GM18526 (cell line): ENCODE data around the gene RIC1.

Source experiments
- POLR2A ChIP-seq: IDR thresholded peaks from 3 replicates; pipeline ENCODE4 v1.6.1; 2011; ENCODE audit not compliant: insufficient read length; ENCODE audit errors: extremely low read depth

RIC1 gene

DNA sequence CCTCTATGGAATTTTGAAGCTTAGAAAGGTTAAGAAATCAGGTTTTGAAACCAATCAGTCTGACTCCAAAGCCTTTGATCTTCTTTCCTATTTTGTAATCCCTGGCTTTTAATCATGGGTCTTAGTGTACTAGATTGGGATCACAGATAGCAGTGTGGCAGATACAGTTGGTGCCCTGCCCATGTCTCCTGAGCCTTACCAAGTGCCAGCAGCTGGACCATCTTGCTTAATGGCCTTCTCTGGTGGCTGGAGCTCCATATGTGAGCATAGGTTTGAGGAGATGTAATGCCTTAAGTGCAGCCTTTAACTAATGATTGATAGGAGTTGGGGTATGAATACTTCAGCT lies 16.7 kb upstream of the RIC1 start:
- no peak for TF ChIP-seq POLR2A

DNA sequence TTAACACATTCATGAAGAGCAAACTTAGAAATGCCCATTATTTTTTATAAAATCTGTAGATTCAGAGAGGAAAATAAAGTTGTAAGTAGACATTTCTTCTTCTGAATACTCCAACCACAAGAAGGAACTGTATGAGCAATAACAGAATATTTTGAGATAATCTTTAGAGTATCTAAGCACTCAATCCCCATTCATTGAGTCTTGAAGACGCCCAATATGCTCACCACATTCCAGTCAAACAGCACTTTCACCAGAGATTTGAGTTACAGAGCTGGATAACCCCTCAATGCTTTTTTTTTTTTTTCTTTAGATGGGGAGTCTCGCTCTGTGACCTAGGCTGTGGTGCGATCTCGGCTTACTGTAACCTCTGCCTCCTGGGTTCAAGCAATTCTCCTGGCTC lies 14.7 kb upstream of the RIC1 start:
- TF ChIP-seq POLR2A, result no peak

GRCh38 chr9:5614985-5615384 lies 13.9 kb upstream of the RIC1 start:
- no peak for TF ChIP-seq POLR2A

DNA sequence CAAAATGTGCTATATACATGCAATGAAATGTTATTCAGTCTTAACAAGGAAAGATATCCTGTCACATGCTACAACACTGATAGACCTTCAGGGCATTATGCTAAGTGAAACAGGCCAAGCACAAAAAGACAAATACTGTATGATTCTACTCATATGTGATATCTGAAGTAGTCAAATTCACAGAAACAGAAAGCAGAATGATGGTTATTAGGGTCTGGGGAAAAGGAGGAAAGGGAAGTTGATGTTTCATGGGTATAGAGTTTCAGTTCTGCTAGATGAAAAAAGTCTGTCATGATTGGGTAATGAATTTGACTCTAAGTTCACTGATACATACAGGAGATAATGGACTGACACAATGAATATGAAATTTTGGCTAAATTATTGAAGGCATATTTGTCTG lies 11.2 kb upstream of the RIC1 start:
- no peak for TF ChIP-seq POLR2A

GRCh38 chr9:5620494-5620893 lies 8.4 kb upstream of the RIC1 start:
- TF ChIP-seq POLR2A, result no peak

DNA sequence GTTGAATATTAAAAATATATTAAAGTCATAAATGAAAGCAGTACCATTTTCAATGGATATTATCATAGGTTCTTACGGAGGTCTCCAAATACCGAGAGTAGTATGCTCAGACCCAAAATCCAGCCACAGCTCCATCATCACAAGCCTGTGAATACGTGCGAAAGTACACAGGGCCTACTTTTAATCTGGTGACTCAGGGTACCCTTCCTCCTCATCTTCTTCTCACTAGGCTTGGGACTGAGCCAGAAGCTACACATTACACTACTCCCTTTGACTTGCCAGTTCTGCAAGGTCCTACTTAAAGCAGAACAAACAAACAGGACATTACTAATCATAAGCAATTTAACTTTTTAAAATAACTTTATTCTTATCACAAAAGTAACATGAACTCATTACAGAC lies 7.6 kb upstream of the RIC1 start:
- no peak for TF ChIP-seq POLR2A

GRCh38 chr9:5622016-5622415 lies 6.9 kb upstream of the RIC1 start:
- TF ChIP-seq POLR2A, result no peak

GRCh38 chr9:5624655-5625054 lies 4.3 kb upstream of the RIC1 start:
- no peak for TF ChIP-seq POLR2A

- TF ChIP-seq POLR2A, result no peak
These were observed 1.9 kb upstream of the RIC1 start for GRCh38 chr9:5626727-5627634.

- no peak for TF ChIP-seq POLR2A
These were observed 751 bp upstream of the RIC1 start for GRCh38 chr9:5628183-5628529.

DNA sequence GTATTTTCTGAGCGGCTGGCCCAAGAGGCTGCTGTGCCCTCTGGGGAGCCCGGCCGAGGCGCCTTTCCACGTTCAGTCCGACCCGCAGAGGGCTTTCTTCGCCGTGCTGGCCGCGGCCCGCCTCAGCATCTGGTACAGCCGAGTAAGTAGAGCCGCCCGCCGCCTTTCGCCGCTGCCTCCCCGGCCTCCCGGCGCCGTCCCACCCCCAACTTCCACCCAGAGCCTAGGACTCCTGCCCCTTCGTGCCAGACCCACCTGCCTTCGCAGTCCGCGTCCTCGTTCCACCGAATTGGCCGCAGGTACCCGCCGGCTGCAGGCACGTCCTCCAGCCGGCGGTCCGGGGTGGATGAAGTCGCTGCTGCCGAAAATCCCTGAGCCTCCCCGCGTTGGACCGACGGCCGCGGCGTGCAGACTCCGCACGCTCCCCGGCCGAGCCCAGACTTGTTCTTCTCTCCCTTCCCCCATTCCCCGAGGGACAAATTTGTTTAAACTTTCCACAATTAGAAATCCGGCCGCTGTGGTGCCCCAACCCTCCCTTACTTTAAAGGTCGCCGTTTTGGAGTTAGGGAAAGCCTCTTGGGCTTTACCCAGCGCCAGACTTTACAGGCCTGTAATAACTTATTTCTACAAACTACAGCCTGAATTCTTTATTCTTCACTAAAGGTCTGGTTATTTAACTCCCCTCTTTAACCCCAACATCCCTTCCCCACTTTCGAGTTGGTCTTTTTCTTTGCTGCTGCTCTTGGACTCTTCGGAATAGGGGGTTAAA lies 589 bp downstream of the RIC1 start:
- no peak for TF ChIP-seq POLR2A

- TF ChIP-seq POLR2A, result no peak
These were observed 1.2 kb downstream of the RIC1 start for GRCh38 chr9:5630081-5630507.

DNA sequence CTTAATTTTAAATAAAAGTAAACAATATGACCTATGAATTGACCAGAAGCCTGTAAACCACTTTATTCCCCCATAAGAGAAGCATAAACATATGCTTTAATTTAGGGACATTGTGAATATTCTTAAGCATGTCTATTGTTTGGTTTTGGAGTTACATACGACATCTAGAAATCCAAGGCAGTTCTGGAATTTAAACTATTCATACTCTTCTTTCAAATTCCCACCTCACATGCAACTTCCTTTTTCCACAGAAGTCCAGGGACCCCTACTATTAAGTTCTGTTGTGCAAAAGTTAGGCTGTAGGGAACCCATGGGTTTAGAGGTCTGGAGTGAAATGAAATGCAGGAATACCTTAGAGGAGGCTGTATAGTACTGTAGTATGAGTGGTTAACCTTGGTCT lies 2.1 kb downstream of the RIC1 start:
- TF ChIP-seq POLR2A, result no peak

DNA sequence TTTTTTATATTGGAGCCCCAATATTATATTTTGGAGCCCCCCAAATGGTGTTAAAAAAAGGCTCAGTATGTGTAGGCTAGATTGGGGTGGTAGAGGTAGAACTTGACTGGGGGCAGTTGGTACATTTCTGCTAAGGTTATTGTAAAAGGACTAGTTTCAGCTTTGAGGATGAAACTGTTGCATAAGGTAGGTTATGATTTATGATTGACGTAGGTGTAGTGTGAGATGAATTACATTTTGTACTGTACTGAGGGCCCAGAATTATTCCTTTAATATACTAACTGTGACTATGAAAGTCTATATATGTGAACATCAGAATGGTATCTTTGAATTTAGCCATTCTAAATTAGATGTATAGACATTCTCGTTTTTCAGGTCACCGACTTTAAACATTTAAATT lies 3.6 kb downstream of the RIC1 start:
- no peak for TF ChIP-seq POLR2A

- TF ChIP-seq POLR2A, result no peak
These were observed 4.3 kb downstream of the RIC1 start for GRCh38 chr9:5633243-5633642.

DNA sequence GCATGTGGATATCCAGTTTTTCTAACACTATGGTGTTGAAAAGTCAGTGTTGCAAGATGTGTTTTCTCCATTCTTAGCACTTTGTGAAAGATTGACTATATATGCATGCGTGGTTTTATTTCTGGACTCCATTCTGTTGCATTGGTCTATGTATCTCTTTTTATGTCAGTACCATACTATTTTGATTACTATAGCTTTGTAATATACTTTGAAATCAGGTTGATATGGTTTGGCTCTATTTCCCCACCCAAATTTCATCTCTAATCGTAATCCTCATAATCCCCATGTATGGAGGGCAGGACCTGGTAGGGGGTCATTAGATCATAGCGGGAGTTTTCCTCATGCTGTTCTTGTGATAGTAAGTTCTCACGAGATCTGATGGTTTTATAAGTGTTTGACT lies 6.5 kb downstream of the RIC1 start:
- no peak for TF ChIP-seq POLR2A
